ENCODE measurements around the gene SH3BP5L. TPM values are rescaled to one million over a fixed set of nuclear protein-coding genes. Genes with fewer than 3 reads are reported as not detected.

Gene SH3BP5L
- total and polyA plus RNA-seq, 2 donors (not counting 1 experiment from before 2014, with no cell fraction given), result 19.2 to 36.5 TPM

- ATAC-seq (ENCODE audit: low read depth) (no peak), DNase-seq (peak; percentile 13)
- H3K4me3 Mint-ChIP-seq, result no peak overlapping the region
- Histone ChIP-seq H3K9ac (ENCODE audit: low read length) (no peak overlapping the region), H3K79me2 (ENCODE audit: control insufficient read depth, insufficient read depth, low read length) (peaks cover 24% of the 10 kb centered on the region), H2AFZ (ENCODE audit: insufficient read depth, low read depth, low read length, poor library complexity, severe bottlenecking) (no peak overlapping the region), H3K4me3 (ENCODE audit: control extremely low read depth in 1 of 5, extremely low read depth in 1 of 5, insufficient read depth in 1 of 5, low read depth in 2 of 5, low read length in 4 of 5) (no peak overlapping the region), H4K20me1 (ENCODE audit: control insufficient read depth, insufficient read depth, low read length, poor library complexity, severe bottlenecking) (no peaks in the 10 kb centered on the region), H3K4me2 (replicated peaks; ENCODE audit: low read depth, low read length, poor library complexity, severe bottlenecking) (no peak overlapping the region), H3K9me3 (ENCODE audit: control extremely low read depth in 1 of 3, control insufficient read depth in 2 of 3, insufficient read depth in 1 of 3, low read length in 2 of 3) (no peaks in the 10 kb centered on the region), H3K4me1 (ENCODE audit: control insufficient read depth in 2 of 2, insufficient read depth in 2 of 2, low read length in 2 of 2) (peaks cover 22 to 28% of the 10 kb centered on the region in 2 donors), H3K27me3 (replicated peaks in 1 of 4; ENCODE audit: control extremely low read depth in 1 of 4, control insufficient read depth in 3 of 4, insufficient read depth in 4 of 4, low read length in 3 of 4) (no peaks in the 10 kb centered on the region), H3K36me3 (replicated peaks in 1 of 2; ENCODE audit: control extremely low read depth in 1 of 2, control insufficient read depth in 1 of 2, extremely low read depth in 1 of 2, insufficient read depth in 2 of 2, low read length in 1 of 2) (peaks cover 2 to 56% of the 10 kb centered on the region in 2 experiments), H3K27ac (ENCODE audit: low read length in 2 of 2) (no peak overlapping the region)
- ChIA-PET POLR2A (no interaction called here), CTCF (interaction anchor here (0.6 to 1.8 kb wide), 3 partner anchors 189 to 194 kb away, joined by 3 to 5 read pairs (median 3); no protein-coding TSS in a partner anchor)
- WGBS (ENCODE audit: insufficient coverage), result 97% methylated on average over 57 of the region's 57 CpGs
- TF ChIP-seq, protein P1, sequence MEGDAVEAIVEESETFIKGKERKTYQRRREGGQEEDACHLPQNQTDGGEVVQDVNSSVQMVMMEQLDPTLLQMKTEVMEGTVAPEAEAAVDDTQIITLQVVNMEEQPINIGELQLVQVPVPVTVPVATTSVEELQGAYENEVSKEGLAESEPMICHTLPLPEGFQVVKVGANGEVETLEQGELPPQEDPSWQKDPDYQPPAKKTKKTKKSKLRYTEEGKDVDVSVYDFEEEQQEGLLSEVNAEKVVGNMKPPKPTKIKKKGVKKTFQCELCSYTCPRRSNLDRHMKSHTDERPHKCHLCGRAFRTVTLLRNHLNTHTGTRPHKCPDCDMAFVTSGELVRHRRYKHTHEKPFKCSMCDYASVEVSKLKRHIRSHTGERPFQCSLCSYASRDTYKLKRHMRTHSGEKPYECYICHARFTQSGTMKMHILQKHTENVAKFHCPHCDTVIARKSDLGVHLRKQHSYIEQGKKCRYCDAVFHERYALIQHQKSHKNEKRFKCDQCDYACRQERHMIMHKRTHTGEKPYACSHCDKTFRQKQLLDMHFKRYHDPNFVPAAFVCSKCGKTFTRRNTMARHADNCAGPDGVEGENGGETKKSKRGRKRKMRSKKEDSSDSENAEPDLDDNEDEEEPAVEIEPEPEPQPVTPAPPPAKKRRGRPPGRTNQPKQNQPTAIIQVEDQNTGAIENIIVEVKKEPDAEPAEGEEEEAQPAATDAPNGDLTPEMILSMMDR (IDR thresholded peaks at IDR 0.05), result no peak
- no peak overlapping the region for H3K27ac Mint-ChIP-seq
- H3K27me3 Mint-ChIP-seq, result no peaks in the 10 kb centered on the region
- H3K9me3 Mint-ChIP-seq (ENCODE audit: insufficient read depth), result no peaks in the 10 kb centered on the region
- peaks cover 24% of the 10 kb centered on the region for H3K4me1 Mint-ChIP-seq
- intact Hi-C loops (cut with micrococcal nuclease), result no loop called here
Observed at GRCh38 chr1:248811514-248812490, 13.9 kb downstream of the SH3BP5L start.

Data from B cell (primary cell).